GM21825 (cell line): ENCODE measurements around the gene SAA1.

Experiments used
- ATAC-seq: cut with Tn5 transposase; IDR thresholded peaks from one replicate; pipeline ENCODE4 v1.9.1; 2021; ENCODE audit warnings: mild to moderate bottlenecking, moderate library complexity; ENCODE audit not compliant: unreplicated experiment

The SAA1 gene

DNA sequence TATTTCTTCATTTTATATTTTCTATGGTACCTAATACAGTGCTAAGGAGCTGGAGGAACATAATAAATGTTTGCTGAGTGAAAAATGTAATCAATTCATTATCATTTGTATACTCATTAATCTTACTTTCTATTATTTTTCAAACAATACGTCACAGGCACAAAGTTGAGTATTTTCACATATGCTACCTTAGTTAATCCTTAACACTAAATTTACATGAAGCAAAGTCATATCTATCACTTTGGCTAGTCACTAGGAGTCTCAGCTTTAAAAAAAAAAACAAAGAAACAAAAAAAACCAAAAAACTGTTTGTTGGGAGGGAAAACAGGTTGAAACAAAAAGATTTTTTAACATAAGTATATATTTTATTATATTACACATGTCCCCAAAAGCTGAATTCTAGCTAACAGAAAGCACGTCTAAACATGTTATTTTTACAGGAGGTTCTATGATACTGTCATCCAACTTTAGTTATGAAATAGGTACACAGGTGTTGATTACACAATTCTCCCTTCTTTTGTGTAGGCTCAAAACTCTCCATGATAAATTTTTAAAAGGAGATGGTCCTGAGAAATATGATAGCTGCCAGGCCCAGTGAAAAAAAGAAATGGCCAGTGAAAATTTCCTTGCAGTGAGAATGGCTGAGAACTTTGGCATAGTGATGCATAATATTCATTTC is 41.5 kb downstream of the SAA1 start:
- ATAC-seq: no peak

DNA sequence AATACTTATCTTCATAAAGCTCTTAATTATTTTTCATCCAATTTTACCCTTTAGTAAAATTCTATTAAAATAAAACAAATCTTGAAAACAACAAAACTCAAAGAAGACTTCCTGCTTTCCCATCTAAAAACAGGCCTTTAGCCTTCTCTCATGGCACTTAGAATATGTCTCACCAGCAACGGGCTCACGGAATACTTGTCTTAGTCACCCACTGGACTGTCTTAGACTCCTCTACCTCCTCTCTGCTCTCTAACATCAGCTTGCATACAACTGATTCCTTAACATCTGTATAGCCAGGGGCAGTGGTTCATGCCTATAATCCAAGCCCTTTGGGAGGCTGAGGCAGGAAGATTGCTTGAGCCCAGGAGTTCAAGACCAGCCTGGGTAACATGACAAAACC is 42.2 kb downstream of the SAA1 start:
- ATAC-seq: no peak

DNA sequence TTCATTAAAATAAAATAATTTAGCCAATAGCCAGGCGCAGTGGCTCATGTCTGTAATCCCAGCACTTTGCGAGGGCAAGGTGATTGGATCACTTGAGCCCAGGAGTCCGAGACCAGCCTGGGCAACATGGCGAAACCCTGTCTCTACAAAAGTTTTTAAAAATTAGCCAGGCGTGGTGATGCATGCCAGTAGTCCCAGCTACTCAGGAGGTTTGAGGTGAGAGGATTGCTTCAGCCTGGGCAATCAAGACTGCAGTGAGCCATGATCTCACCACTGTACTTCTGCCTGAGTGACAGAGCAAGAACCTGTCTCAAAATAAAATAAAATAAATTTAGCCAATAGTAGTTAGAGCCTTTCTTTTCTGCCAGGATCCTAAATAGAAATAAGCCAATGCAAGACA is 43.6 kb downstream of the SAA1 start:
- no peak for ATAC-seq

DNA sequence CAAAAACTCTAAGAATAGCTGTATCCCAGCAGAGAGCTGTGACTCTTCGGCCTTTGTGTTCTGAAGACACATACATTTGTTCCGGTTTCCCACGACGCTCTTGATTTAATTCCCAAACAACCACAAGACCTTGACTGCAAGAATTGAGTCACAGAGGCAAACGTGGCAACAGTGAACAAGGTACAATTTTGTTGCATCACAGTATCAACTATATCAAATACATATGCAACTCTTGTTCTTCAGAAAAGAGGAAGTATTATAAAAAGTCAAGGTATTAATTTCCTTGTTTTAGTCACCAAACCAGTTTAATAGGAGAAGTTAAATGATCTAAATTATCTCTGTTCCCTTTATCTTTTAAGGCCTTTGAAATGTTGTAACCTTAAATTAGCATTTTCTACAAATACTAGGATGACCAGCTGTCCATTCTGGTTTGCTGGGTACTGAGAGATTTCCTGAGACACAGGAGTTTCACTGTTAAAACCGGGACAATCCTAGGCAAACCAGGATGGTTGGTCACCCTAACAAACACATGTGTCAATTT is 44.8 kb downstream of the SAA1 start:
- ATAC-seq: peak; percentile 50

DNA sequence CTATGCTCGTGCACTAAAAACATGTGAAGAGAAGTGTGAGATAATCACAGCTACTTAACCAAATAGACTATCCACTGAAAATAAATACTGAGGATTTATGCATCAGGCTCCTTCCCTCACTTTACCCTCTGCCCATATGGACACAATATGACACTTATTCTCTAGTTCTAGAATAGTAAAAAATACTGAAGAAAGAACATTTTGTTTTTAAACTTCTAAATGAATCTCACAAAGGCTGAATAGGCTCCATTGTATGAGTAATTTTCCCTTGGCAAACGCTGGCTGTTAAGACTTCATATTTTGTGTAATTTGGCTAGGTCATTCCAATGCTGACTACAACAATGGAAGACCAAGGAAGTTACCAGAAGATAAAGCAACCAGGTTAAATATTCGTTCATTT is 45.9 kb downstream of the SAA1 start:
- ATAC-seq: no peak

DNA sequence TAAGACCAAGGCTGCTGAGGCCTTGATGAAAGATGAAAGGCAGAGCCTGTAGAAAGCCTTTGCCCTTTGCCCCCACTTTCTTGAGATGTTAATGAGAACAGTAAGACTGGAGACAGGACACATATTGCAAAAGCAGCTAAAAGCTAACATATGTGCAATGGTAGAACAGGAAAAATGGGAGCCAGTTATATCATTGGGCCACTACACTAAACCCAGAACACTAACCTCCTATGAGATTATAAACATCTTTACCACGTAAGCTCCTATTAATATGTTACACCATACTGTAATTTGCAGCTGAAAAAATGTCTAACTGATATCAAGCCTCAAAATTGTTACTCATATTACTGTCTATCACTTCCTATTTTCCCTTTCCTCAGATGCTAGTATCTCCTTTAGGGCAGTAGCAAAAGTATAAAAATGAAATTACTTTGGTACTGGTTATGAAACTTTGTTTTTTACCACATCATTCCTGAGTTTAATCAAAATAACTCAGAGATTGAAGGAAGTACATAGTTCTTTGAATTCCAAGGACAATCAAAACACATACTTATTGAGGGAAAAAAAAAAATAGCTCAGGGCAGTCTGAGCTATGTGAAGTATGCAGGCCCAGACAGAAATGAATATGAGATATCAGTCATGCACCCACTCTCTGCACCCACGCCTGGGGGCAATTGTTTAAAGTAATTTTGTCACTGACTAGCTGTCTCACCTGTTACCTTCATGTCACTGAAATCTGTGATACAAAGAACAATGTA is 46.8 kb downstream of the SAA1 start:
- no peak for ATAC-seq

DNA sequence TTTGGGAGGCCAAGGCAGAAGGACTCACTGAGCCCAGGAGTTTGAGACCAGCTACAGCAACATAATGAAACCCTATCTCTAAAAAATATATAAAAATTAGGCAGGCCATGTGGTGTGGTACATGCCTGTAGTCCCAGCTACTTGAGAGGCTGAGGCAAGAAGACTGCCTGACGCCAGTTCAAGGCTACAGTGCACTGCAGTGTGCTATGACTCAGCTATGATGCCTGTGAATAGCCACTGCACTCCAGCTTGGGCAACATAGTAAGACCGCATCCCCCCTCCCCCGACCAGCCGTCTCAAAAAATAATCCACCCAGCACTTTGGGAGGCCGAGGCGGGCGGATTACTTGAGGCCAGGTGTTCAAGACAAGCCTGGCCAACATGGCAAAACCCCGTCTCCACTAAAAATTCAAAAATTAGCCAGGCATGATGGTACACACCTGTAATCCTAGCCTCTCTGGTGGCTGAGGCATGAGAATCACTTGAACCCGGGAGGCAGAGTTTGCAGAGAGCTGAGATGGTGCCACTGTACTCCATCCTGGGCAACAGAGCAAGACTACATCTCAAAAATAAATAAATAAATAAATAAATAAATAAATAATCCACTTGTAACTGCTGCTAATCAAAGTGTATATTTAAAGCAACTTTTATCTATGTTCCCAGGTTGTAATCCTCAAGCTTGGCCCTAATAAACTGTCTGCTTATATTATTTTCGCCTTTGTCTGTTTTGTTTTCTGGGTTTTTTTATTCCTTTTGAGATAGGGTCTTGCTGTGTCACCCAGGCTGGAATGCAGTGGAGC is 48.1 kb downstream of the SAA1 start:
- no peak for ATAC-seq

DNA sequence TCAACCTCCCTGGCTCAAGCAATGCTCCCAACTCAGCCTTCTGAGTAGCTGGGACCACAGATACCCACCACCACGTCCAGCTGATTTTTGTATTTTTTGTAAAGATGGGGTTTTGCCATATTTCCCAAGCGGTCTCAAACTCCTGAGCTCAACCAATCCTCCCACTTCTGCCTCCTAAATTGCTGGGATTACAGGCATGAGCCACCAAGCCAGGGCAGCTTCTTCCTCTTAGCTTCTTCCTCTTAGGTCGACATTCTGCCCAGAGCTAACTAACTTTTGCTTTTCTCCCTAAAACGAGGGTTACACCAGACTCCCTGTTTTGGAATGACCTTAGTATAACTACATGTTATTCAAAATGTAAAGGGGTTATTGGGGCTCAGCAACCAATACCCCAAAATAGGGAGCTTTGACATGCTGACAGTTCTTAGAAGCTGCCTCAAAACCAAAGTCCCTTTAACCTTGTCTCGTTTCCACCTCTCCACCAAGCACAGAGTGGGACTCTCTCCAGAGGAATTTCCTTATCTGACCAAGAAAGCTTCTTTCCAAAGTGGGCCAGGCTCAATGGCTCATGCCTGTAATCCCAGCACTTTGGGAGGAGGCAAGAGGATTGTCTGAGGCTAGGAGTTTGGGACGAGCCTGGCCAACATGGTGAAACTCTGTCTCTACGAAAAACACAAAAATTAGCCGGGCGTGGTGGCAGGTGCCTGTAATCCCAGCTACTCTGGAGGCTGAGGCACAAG is 48.9 kb downstream of the SAA1 start:
- ATAC-seq: no peak

DNA sequence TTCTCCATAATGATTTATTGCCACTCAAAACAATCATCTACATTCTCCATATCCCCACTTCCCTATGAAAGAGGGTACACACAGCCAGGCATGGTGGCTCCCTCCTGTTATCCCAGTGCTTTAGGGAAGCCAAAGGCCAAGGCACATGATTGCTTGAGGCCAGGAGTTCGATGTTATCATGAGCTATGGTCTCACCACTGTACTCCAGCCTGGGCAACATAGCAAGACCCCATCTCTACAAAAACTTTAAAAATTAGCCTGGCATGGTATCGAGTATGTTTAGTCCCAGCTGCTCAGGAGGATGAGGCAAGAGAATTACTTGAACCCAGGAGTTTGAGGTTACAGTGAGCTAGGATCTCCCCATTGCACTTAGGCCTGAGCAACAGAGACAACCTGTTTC is 49.8 kb downstream of the SAA1 start:
- ATAC-seq: no peak

DNA sequence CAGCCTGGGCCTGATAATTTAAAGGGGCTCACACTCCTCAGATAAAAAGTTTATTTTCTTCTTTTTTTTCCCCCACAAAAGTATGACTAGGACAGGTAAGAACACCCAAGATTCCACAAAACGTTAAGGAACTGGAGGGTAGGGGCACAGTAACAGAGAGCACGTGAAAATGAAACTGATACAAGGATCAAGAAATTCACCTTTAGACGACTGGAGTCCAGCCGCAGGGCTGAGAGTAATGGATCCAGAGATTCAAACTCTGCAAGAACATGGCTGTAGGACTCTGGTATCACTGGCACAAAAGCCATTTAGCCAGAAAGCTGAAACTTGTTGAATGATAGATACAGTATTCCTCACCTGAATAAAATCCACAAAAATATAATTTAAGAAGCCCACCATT is 51.5 kb downstream of the SAA1 start:
- no peak for ATAC-seq
